Neural cell (in vitro differentiated cells): Measurements from ENCODE around the gene VSIG4.

ENCODE experiments used
- CTCF ChIP-seq: fragments of 450-650 bp; IDR thresholded peaks from 2 replicates; pipeline ENCODE4 v1.5.1; 2014; ENCODE audit warnings: antibody characterized with exemption, mild to moderate bottlenecking, moderate library complexity; ENCODE audit not compliant: poor library complexity, severe bottlenecking
- POLR2AphosphoS5 ChIP-seq: IDR thresholded peaks from 2 replicates; pipeline ENCODE4 v1.6.1; 2012

- TF ChIP-seq CTCF, result no peak
- TF ChIP-seq POLR2AphosphoS5, result no peak
Observed at GRCh38 chrX:66012094-66012534, 27.8 kb downstream of the VSIG4 start.
